PFSK-1 (cell line): Measurements from ENCODE around the gene ABCC12.

ENCODE experiments used
- FOXP2 ChIP-seq: optimal IDR thresholded peaks from 2 replicates; pipeline ENCODE3; 2011; ENCODE audit warnings: borderline replicate concordance, control low read depth, inconsistent platforms; ENCODE audit not compliant: insufficient read depth; ENCODE audit errors: extremely low read length, extremely low read depth
- POLR2AphosphoS5 ChIP-seq: IDR thresholded peaks from 2 replicates; pipeline ENCODE4 v1.6.1; 2012; ENCODE audit warnings: low read depth, mild to moderate bottlenecking, control low read depth, low read length, moderate library complexity
- REST ChIP-seq, 2 experiments: IDR thresholded peaks; 2 replicates each; pipeline versions ENCODE4 v1.6.1 to v1.8.0; 2011 to 2012; ENCODE audit warnings: low read depth in 2 of 2, low read length in 2 of 2, control low read depth in 1 of 2, inconsistent platforms in 1 of 2, mild to moderate bottlenecking in 1 of 2, moderate library complexity in 1 of 2; ENCODE audit not compliant: insufficient read depth in 1 of 2
- SIN3A ChIP-seq: IDR thresholded peaks from 2 replicates; pipeline ENCODE4 v1.6.1; 2012; ENCODE audit warnings: mild to moderate bottlenecking, low read length, moderate library complexity, borderline replicate concordance; ENCODE audit not compliant: insufficient read depth
- TAF1 ChIP-seq: IDR thresholded peaks from 2 replicates; pipeline ENCODE4 v1.6.1; 2012; ENCODE audit warnings: low read length, control low read depth, borderline replicate concordance; ENCODE audit not compliant: insufficient read depth

ABCC12 gene

GRCh38 chr16:48164907-48165715, 9.3 kb upstream of the ABCC12 start:
- TF ChIP-seq POLR2AphosphoS5 (no peak), TAF1 (no peak), REST (IDR thresholded peaks at IDR 0.05; ENCODE audit: insufficient read depth in 1 of 2, low read depth in 2 of 2, low read length in 2 of 2) (no peak), FOXP2 (no peak), SIN3A (no peak)

- TF ChIP-seq TAF1 (no peak), REST (IDR thresholded peaks at IDR 0.05; ENCODE audit: insufficient read depth in 1 of 2, low read depth in 2 of 2, low read length in 2 of 2) (no peak), FOXP2 (no peak), POLR2AphosphoS5 (no peak), SIN3A (no peak)
These were observed 7.1 kb upstream of the ABCC12 start for GRCh38 chr16:48162839-48163410.

GRCh38 chr16:48161906-48162305, 6.1 kb upstream of the ABCC12 start:
- TF ChIP-seq TAF1 (no peak), FOXP2 (no peak), SIN3A (no peak), POLR2AphosphoS5 (no peak), REST (IDR thresholded peaks at IDR 0.05; ENCODE audit: insufficient read depth in 1 of 2, low read depth in 2 of 2, low read length in 2 of 2) (no peak)

- no peak for TF ChIP-seq POLR2AphosphoS5
- no peak for TF ChIP-seq REST (IDR thresholded peaks at IDR 0.05; ENCODE audit: insufficient read depth in 1 of 2, low read depth in 2 of 2, low read length in 2 of 2)
- no peak for TF ChIP-seq TAF1
- TF ChIP-seq SIN3A = no peak
These were observed 4.8 kb upstream of the ABCC12 start for GRCh38 chr16:48160575-48160974.
